Retina (tissue), 1 donor: Measurements from ENCODE around the gene MAPK14.

ENCODE experiments used
- DNase-seq: peaks from one replicate; pipeline ENCODE4 v3.0.0-alpha.2; 2016

MAPK14 gene

GRCh38 chr6:36139991-36140710 is 112.5 kb downstream of the MAPK14 start:
- no peak for DNase-seq

GRCh38 chr6:36141091-36141490 is 113.5 kb downstream of the MAPK14 start:
- no peak for DNase-seq

- DNase-seq: no peak
Observed at GRCh38 chr6:36141961-36142360, 114.4 kb downstream of the MAPK14 start.

GRCh38 chr6:36142971-36143838 is 115.6 kb downstream of the MAPK14 start:
- DNase-seq: no peak

GRCh38 chr6:36145495-36145894 is 117.9 kb downstream of the MAPK14 start:
- no peak for DNase-seq

GRCh38 chr6:36147294-36147693 is 119.7 kb downstream of the MAPK14 start:
- no peak for DNase-seq

GRCh38 chr6:36149476-36149875 is 121.9 kb downstream of the MAPK14 start:
- no peak for DNase-seq

- no peak for DNase-seq
Observed at GRCh38 chr6:36150283-36150682, 122.7 kb downstream of the MAPK14 start.

GRCh38 chr6:36154286-36154685 is 126.7 kb downstream of the MAPK14 start:
- no peak for DNase-seq

- no peak for DNase-seq
Observed at GRCh38 chr6:36155662-36156061, 128.1 kb downstream of the MAPK14 start.

GRCh38 chr6:36160147-36160760 is 132.6 kb downstream of the MAPK14 start:
- DNase-seq: no peak
